Inflammatory macrophage (primary cell): ENCODE measurements around the gene BMP4.

Source experiments
- DNase-seq, 2 donors: peaks; one replicate each; pipeline ENCODE4 v3.0.0-alpha.2; 2020 to 2022

The BMP4 gene

DNA sequence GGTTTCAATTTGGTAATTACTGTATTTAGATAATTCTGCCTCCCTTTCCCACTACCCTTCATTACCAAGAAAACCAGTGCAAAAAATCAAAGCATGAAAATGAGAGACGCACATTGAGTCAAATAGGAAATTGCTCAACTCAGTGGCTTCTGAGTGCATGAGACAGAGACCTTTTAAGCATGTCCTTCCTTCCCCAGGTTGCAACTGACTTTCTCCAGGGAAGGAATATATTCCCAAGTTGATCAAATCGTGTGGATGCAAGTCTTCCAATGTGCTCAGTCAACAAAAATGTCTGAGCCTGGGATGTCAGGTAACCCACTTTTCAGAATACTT lies 12.9 kb downstream of the BMP4 start:
- DNase-seq, result no peak

DNA sequence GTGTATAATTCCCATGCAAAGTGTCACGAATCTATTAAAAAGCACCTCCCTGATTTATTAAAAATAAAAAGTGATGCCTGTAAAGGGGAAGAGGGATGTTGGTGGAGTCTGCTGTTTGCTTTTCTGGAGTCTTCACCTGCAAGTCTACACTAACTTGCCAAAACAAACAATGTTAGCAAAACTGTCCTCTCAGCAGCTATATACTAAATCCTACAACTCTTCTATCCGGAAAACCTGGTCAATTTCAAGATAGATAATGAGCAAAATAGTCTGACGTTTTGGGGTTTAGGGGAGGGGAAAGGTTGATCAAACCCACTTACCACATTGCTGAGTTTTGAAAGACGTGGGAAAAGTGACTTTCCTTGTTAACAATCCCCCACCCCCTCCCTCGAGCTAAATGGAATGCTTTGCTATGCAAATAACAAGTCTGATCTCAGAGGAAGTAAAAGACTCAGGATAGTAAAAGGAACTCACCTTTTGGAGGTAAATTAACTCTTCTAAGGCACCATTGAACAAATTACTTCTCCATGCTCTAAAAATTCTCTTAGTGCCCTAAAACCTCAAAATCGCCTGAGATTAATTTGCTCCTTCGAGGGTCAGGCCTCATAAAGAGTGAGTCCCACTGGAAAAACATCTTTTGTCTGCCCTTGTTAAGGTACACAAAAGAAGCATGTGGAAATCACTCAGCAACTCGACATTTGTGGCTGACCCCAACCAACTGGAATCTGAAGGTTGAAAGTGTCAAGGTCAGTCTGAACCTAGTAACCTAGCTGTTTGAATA lies 13.5 kb downstream of the BMP4 start:
- DNase-seq, result no peak

DNA sequence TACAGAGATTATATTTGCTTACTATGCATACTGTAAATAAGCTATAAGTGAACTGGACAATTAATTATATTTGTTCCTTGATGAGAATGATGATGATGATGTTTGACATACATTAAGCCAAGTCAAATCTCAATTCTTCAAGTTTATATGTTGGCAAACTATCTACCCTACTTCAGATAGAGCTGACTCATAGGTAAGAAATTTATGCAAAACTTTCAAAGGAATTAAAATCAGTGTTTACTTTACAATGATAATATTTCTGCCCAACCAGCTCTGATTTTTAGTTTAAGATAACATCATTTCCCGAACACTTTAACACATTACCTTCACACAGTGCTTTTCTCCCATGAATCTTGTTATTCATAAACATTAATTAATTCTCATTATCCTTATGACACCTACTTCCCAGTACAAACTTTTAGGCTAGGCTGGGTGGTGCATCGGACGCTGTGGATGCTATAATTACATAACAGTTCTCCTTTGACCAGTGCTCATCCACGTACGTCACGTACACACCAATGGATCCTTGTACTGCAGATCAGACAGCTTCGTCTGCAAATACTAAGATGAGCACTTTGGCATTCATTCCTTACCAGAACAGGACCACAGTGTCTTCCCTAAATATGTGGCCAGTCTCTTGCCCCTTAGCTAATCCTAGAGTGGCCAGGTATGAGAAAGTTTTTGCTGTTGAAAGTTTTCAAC lies 18.3 kb downstream of the BMP4 start:
- DNase-seq, result no peak

DNA sequence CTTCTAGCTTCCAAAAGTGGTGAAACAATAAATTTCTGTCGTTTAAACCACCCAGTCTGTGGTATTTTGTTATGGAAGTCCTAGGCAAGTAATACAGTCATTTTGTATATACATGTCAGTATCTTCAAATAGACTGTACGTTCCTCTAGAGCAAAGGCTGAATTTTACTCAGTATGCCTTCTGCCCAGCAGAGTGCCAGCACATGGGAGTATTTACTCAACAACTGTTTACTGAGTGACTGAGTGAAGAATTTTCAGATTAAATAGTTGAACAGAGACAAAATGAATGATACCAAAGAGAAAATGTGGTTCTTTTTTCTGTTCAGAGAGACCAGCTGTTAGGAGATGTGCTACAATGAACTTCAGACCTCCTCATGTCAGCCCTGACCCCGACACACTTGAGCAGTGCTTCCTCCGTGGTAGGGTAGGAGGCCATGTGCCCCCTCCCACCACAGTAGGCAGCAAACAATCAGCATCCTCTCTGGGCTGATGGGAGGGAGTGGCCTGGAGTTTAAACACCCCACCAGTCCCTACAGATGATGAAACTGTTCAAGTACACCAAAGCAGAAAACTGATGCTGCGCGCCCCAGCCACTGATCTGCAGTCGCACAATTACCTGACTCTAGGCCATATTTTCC lies 21.7 kb downstream of the BMP4 start:
- DNase-seq, result no peak

DNA sequence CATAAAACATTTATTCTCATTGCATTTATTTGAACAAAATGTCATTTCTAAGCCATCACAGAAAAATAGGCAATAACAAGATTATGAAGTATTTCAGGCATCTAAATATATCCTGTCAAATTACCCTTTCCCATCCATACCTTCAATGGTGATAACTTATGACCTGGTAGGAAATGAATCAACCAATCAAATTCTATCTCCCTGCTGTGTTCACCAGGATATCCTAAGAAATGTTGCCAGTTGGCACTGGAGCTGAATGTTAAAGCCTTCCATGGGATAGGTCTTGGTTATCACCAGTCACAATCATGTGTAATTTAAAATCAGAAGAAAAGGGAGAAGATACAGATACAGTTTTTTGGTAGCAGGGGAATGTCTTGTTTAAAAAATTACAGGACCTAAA lies 23.7 kb downstream of the BMP4 start:
- no peak for DNase-seq

DNA sequence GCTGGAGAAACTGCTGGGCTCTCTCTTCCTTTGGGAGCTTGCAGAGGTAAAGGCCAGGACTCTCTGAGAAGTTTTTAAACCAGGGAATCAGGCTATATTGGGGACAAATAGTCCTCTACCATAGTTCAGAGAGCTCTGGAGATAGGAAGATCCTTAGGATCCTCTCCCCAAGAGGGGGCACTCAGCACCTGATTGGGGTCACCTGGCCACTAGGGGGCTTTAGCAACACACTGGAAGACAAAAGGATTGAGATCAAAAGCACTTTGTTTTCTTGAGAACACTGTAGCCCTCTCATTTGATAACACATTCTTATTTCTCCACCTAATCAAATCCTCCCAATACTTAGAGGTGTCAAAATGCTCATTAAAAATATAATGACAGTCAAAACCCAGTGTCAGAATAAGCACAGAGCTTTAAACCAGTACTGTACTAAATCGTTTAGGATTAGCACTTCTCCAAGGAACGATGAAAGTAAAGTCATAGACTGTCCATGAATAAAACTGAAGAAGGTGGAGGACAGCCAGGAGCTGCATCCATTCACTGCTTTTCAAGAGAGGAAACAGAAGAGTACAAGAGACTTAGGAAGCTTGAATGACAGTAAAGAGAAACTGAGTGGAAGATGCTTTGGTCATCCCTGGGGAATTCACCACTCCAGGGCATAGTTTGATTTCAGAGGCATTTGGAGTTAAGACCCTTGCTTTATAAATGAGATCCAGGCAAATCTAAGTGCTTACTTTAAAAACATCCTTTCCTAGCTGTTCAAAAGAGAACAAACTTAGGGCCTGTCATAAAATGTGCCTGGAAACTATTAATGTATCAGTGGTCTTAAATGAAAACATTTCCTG lies 26.5 kb downstream of the BMP4 start:
- no peak for DNase-seq

DNA sequence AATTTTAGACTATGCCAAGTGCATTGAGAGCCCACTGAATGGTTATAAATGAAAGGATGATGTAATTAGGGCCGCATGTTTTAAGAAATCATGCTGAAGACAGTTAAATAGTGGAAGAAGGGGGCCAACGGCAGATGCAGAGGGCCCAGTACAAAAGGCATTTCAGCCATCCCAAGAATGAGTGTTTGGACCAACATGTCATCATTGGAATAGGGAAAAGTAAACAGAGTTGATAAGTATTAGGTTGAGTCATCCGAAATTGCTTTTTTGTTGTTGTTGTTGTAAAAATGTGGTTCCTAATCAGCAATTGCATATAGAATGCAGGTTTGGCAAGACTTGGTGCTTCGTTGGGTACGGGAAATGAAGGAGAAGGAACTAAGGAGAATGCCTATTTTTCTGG lies 29.5 kb downstream of the BMP4 start:
- no peak for DNase-seq

DNA sequence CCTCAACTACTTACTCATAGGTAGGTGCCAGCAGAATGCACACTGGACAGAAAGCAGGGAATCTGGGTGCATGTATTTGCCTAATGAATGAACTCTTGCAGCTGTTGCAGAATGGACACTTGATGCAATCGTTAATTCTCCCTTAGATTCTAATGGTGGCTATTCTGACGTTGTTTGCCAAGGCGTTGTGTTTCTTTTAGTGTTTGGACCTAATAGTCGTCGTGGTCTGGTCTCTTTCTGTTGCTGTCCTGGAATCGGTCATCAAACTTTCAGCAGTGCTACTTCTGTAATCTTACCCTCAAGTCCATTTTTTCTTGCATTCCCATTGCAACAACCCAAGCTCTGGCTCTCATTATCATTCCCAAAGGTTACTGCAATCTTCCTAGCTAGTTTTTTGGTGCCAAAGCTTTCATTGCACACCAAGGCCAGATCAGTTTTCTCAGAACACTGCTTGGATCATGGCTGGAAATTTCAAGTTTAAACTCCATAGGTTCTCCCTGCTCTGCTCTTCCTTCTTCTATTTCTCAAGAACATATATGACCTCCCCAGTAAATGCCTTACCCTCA lies 31.3 kb downstream of the BMP4 start:
- DNase-seq, result no peak

DNA sequence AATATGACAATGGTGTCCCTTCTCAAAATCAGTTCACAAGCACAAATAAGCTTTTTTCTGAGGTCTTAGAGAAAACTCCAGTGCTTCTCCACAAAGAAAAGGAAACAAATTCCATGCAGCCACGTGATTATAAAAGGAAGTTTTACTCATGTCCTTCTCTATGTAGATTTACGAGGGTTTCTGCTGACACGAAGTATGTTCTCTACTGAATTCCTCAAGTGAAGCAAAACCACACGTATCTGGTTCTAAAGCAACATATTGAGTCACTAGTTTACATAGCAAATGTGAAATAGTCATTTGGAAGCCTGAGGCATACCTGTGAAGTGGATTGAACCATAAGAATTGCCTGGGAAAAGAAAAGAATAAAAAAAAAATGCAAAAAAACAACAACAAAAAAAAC lies 31.9 kb downstream of the BMP4 start:
- no peak for DNase-seq

DNA sequence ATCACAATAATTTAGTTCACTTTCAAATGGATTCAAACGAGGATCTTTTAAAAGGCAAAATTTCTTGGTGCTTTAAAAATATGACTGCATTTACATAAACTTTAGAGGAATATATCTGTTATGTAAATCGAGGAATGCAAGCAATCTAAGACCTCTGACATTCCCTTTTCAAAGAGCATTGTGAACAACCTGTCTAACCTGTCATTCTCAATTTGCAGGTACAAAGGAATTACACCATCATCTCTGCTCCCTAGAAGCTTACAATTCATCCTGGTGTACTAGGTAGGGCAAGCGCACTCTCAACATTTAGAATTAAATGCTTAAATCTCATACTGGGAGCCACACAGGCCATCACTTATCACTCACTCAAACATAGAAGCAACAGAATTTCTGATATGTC lies 35.6 kb downstream of the BMP4 start:
- DNase-seq, result no peak

DNA sequence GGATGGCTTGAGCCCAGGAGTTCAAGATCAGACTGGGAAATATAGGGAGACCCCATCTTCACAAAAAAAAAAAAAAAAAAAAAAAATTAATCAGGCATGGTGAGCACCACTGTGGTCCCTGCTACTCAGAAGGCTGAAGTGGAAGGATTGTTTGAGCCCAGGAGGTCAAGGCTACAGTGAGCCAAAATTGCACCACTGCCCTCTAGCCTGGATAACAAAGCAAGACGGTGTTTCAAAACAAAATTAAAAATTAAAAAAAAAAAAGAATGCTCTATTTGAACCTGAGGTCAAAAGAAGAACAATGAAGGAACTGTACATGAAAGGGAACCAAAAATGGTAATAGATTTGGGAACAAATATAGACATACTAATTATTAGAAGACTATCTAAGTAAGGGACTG lies 40.4 kb downstream of the BMP4 start:
- DNase-seq, result no peak

DNA sequence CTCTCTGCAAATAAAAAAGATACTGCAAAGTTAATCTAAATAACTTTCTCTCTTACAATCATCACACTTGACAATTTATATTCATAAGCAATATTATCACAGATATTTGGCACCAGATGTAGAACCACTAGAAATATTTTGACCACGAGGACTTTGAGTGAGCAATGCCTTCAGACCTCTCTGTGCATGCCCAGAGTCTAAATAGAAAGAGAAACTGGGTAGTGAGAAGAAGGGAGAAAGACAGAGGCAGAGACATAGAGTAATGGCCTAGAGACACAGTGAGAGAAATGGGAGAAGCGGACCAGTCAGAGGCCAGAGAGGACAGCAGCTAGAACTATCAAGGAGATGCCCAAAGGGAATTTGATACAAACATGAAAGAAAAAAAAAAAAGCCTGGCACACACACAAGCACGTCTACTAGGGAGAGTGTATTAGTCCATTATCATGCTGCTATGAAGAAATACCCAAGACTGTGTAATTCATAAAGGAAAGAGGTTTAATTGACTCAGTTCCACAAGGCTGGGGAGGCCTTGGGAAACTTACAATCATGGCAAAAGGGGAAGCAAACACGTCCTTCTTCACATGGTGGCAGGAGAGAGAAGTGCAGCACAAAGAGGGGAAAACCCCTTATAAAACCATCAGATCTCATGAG lies 41.1 kb downstream of the BMP4 start:
- DNase-seq, result no peak

DNA sequence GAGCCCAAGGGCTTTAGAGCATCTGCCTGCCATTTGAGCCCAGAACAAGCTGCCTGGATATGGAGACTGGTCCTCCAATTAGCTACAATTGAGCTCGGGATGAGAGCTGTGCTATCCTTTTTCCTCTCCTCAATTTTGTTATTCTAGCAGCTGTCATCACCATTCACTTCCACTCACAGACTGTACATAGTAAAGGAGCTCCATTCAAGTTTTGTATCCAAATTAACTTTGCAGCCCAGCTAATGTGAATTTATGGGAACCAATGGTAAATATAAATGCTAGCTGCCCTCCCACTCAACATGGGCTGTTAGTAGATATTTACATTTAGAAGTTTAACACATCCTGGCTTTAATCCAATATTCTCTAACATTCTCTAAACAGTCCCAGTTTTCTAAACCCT lies 44.6 kb downstream of the BMP4 start:
- DNase-seq, result no peak

DNA sequence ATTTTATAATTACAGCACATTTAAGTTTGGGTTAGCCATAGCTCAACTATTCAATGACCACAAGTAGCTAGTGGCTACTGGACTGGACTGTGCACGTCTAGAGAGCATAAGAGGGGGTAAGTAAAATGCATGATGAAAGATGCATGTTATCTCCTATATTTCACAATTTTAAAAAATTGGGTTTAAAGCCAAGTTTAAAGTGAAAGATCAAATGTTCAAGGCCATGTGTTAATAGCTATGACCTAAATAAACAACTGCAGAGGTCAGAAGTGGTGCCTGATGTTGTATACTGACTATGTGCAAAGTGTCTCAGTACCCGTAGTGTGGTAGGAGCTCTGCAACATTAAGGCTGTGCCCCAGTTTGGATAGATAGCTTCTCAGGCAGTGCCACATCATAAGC lies 48.2 kb downstream of the BMP4 start:
- no peak for DNase-seq

DNA sequence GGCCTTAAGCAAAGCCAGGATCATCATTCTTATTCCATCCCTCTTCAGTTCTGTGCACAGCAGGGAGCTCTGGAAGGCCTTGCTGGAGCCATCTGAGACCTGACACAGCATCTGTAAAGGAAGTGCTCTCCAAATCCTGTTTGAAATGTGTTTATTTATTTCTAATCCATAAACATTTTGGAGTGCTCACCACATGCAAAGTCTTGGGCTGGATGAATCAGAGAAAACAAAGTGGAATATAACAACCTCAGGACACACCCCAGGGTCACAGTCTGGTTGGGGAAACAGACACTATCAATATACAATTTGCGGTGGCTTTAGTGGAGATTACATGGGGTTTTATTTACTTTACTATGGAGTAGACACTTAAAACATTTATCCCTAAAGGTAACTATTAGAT lies 54.3 kb downstream of the BMP4 start:
- no peak for DNase-seq

DNA sequence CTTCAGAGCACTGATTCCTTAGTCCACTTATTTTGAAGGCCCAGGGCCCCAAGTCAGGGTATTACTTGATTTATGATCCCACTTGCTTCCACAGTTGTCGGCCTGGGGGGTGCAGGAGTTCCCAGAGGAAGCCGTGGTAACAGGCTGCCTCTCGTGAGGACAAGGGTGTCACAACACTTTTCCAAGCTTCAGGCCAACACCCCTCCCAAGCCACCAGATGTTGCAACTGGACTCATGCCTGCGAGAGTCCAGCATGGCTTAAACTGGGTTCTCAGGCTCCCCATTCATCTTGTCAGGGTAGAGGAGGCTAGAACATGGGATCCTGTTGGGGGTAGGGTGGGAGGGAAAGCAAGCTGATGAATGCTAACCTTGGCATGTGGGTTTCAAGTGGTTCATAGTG lies 56.1 kb downstream of the BMP4 start:
- no peak for DNase-seq
